HG02610 (cell line): Measurements from ENCODE around the gene CACNB3.

Source experiments
- ATAC-seq: cut with Tn5 transposase; IDR thresholded peaks from one replicate; pipeline ENCODE4 v1.9.1; 2021; ENCODE audit warnings: mild to moderate bottlenecking, moderate library complexity; ENCODE audit not compliant: unreplicated experiment

CACNB3 gene

DNA sequence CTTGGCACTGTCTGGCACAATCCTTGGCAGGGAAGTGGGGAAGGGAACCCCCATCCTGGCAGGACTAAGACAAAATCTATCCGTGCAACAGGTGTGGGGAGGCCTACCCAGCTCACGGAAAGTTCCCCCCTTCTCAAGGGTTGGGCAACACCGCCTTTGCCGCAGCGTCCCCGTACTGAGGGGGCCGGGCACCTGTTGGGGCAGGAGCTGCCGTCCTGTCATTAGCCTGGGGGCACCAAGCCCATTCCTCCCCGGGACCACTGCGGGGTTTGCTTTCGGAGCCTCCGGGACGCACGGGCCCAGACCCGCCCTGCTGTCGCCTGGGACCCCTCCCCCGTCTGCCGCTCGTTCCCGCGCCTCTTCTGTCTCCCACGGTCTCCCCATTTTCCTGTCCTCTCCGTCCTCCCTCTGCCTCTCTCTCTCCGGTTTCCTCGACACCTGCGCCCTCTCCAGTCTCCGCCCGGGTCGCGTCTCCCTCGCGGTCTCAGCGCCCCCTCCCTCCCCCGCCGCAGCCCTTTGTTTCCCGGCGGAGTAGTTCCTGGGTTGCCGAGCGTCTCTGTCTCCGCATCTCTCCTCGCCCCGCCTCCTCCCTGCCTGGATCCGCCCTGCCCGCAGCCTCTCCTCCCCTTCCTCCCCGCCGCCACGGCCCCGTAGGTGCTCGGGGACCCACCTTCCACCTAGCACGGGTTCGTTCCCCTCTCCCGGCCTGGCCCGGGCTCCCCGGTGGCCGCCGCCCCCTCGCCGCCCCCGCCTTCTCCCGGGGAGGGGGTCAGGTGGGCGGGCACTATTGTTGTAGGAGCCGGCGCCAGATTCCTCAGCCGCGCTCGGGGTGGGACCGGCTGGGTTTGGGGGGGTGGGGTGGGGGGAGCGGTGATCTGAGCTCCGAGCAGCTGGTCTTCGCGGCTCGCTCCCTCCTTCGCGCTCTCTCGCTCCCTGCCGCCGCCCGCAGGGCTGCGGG, at the start of gene CACNB3:
Gene CACNB3 (plus strand): TSS at position 624 of the 958 bp plus-strand sequence. CDS start 434 bp downstream, outside the sequence.
- ATAC-seq = no peak

DNA sequence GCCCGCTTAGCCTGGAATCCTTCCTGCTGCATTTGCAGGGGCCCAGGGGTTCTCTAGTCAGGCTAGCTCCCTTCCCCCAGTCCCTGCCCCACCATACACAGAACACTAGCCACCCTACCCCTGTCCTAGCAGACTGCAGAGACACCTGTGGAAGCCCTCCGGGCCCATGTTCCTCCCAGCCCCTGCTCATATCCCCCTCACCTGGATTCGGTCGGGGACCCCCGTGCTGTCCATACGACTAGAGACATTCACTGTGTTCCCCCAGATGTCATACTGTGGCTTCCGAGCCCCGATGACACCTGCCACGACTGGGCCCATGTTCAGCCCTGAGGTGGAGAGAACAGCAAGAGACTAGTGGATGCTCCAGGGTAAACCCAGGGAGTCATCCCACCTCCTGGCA, 49.6 kb upstream of the CACNB3 start:
- ATAC-seq = no peak

DNA sequence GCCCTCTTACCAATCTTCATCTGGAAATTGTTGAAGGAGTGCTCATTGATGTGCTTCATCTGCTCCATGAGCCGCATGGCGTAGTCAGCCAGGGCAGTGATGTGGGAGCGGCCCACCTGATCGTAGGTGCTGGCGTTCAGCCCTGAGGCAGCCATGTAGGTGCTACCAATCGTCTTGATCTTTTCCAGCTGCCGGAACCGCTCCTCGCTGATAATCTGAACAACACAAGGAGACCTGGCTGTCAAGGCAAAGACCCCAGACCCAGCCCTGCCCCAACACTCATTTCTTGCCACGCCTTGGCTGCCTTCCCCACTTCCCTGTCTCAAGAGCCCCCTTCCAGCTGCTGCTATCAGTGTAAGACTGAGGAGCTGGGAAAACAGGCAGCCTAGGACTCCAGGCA, 47.5 kb upstream of the CACNB3 start:
- no peak for ATAC-seq

DNA sequence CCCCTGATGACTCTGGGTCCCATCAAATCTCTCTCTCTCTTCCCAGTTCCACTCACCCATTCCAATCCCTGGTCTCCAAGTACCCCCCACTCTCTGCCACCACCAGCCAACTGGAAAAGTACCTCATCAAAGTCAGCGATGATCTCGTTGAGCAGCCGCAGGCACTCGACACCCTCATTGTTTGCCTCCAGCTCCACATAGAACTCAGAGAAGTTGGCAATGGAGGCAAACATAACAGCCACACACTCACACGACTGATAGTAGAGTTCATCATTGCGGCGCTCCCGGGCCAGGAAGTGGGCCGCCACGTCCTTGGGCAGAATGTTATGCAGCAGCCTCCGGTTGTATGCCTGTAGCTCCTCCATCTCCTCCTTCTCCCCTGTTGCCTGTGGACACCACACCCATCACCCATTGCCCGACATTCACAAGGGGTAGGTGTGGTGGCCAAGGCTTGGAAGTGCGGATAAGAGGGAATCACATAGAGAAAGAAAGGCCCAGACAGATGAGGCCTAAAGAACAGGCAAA, 46.6 kb upstream of the CACNB3 start:
- no peak for ATAC-seq

DNA sequence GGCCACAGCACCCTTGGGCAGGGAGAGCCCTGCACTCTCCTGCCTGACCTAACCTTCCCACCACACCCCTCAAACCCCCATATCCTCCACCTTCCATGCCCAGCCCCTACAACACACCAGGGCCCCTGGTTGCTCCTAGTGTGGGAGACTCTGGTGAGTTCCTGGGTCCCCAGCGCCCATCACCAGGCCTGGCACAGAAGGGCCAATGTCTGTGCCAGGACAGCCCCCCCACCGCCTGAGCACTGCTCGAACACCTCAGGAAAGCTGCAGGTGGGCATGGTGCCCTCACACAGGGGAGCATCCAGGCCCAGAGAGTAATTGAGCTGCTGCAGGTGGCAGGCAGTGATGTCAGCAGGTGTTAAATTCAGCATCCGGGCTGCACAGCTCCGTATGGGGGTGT, 44.6 kb upstream of the CACNB3 start:
- ATAC-seq = no peak

DNA sequence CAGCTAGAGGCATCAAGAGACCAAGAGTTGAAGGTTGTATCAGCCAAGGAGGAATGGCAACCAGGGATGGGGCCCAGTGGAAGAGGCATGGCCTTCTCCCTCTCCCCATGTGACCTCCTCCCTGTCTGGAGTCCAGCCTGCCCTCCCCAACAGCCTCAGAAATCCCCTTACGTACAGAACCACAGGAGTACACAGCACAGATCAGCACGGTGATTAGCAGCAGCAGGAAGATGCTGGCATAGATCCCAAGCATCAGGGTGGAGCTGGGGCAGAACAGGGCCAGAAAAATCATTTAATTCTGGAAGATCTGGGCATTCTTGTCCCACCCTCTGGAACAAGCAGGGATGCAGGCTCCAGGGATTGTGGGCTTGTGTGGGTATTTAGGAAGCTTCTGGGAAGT, 43.8 kb upstream of the CACNB3 start:
- no peak for ATAC-seq

DNA sequence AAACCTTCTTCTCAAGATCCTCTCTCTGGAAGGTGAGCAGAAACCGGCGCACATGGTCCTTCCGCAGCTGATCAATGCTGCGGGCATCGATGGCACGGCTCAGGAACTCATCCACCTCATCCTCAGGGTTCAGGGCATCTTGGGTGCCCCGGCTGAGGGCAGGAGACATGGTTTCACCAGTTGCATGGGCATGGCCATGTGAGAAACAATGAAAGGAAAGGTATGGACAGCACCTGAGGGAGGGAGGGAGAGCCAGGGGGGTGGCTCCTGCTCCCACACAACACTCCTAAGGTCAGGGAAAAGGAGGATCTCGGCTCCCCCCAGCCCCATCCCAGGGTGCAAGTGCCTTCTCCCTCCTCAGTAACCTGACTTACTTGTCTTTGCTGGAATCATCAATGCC, 43.0 kb upstream of the CACNB3 start:
- ATAC-seq = no peak

DNA sequence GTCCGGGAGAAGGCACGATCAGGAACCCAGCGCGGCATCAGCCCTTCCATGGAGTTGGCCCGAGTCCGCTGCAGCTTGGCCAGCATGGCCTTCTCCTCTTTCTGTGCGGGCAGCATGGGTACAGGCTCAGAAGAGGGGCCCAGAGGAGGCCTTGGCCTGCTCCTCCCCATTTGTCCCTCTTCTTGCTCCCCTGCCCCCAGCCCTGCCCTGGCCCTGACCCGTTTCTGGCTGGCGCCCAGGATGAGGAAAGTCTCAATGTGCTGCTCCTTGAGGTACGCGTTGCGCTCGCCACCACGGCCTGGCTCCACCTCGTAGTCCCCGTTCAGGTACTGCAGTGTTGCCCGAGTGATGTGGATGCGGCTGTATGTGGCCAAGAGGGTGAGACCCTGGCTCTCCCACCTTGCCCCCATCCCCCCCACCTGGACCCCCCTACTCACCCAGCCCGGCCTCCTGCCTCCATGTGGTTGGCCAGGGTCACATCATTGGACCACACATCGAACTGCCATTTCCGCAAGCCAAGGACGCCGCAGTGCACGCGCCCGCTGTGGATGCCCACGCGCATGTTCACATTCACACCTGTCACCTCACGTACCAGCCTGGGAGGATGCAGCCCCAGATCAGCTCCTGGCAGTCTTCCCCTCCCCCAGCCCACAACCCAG, 42.2 kb upstream of the CACNB3 start:
- no peak for ATAC-seq

DNA sequence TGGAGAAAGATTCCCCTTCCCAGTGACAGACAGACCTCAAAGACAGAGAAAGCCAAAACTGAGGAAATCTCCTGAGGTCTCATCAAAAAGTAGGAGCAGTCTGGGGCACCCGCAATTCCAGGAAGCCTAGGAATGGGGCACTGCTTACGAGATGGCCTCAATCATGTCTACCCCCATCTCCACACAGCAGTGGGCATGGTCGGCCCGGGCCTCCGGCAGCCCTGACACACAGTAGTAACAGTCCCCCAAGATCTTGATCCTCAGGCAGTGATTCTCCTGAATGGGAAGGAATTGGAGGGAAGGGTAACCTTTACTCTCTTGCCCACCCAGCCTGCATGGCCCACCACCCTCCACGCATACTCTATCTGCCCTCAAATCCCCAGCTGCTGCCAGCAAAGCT, 41.3 kb upstream of the CACNB3 start:
- no peak for ATAC-seq

DNA sequence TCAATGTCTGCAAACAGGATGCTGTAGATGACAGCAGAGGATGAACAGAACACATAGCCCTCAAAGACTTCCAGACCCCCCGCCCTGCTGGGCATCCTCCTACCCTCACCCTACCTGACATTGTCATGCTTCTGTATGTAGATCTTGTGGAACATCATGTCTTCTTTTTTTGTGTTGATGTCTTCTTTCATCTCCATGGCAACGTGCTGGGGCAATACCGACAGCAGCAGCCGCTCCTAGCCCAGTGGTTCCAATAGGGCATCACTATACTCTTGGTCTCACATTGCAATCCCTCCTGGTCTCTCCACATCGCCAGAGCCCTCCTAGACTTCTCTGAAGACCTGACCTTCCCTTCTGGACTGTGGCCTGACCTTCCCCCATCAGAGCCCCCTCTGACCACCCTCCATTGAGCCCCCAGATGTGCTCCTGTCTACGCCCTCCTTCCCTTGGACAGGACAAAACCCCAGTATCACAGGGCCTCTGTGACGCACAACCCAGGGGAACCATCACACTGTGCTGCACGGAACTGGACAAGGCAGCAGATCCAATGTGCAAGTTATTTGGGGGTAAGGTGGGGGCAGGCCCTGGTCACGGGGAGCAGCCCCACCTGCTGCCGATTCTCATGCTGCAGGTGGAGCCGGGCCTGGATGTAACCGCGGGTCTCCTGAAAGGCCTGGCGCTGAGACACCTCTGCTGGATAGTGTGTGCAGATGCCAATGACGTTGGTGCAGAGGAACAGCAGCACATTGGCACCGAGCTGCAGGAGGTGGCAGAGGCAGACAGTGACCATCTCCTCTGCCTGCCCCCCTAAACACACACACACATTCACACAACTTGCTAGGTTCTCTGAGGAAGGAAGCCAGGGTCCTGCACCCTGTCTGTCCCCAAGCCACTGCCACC, 40.5 kb upstream of the CACNB3 start:
- ATAC-seq = no peak

DNA sequence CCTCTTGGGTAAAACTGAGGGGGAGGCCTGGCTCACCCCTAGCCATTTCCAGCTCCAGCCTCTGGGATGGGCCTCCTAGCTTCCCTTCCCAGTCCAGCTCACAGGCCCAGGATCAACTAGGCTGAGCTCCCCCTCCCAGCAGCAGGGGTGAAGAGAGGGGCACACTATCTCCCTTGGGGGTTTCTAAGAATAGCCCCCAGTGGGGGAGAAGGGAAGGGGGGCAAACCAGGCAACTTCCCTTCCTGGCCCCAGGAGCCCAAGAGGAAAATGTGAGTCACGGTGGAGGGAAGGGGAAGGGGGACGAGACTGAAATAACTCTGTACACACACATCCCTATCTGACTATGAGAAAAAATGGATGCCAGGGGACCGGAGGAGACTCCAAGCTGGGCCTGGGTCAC, 38.4 kb upstream of the CACNB3 start:
- ATAC-seq = no peak

DNA sequence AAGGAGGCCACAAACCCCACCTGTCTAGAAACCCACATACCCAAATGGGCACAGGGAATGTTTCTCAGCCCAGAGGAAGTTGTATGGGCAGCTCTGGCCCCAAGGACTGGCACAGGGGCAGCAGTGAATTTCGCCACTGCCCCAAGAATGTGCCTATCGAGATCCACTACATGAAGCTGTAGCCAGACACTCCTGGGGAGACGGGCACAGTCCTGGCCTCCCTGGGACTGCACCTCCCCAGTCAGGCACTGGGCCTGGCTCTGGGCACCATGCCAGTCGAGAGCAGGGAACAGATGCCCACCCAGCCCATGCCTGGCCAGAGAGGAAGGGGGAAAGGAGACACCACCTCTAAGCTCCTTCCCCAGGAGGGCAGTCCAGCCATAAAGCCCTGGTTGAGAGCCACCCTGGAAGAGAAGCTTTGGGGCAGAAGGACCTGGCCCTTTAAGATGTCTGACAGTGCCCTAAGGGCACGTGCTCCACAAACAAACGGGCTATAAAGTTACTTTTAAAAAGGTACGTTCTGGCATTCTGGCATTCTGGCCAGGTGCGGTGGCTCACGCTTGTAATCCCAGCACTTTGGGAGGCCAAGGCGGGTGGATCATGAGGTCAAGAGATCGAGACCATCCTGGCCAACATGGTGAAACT, 37.8 kb upstream of the CACNB3 start:
- no peak for ATAC-seq

DNA sequence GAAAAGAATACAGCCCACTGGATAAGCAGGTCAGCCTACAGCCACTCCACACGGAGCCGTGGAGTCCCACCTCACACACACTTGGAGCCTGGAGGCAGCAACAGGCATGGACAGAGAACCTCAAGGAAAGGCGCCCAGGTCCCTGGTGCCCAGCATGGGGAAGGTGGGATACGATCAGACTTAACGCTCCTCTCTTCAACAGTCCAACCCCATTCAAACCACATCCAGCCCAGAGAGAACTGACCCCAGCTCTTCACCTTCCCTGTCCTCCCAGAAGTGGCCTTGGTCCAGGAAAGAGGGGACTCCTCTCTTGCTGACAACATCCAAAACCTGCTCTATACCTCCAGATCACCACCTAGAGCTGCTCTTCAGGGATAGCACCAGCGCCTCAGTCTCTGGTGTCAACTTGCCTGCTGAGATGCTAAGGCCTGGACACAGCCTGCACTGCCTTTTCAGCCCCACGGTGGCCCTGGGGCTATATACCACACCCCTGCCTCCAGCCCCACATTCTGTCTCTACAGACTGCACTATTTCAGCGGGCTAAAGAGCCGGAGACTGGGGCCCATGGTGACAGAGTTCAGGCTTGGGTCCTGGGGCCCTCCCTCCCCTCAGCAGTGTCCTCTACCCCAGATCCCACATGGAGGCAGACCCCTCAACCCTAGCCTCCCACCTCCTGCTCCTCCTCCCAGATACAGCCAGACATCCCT, 36.4 kb upstream of the CACNB3 start:
- no peak for ATAC-seq

DNA sequence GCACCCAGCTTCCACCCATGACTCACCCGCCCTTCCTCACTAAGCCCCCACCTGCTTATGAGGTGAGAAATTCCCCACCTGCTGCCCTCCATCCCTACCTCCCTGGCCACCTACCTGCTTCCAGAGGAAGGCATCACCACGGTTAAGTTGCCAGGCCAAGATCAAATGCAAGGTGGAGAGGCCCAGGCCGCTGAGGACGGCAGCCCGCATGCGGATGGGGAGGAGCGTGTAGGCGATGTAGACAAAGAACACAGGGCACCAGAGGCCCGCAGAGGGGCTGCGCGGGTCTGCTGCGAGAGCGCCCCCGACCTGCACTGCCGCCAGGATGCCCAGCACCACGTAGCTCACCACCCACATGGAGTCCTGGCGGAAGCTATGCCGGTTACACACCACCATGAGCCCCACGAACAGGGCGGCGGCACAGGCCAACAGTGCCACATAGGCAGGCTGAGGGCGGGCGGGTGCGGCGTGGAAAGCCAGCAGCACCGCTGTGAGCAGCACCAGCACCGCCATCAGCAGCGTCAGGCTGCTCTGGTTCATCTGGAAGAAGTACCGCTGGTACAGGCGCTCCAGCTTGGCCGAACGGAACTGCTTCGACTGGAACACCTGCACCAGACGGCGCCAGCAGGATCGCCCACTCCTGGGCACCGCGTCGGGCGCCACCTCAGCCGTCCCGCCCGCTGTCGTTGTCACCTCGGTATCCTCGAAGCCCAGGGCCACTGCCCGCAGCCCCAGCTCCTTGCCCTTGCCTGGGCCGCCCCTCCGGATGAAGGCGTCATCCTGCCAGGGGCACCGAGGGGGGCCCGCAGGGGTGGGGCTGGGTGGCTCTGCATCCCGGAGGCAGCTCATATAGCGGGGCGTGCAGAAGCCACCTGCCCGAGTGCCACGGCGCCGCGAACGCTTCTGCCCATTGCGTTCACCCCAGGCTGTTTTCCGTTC, 35.6 kb upstream of the CACNB3 start:
- ATAC-seq = no peak

DNA sequence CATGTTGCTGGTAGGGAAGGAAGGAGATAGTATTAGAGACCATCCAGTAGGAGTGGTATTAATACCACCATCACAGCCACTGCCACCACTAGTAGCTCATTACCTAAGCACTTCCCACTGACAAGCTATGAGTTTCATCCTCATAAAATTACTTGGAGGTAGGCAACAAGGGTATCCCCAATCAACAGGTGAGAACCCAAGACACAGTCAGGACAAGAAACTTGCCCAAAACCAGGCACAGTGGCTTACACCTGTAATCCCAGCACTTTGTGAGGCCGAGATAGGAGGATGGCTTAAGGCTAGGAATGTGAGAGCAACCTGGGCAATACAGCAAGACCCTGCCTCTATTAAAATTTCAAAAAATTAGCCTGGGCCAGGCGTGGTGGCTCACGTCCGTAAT, 34.9 kb upstream of the CACNB3 start:
- ATAC-seq = no peak

DNA sequence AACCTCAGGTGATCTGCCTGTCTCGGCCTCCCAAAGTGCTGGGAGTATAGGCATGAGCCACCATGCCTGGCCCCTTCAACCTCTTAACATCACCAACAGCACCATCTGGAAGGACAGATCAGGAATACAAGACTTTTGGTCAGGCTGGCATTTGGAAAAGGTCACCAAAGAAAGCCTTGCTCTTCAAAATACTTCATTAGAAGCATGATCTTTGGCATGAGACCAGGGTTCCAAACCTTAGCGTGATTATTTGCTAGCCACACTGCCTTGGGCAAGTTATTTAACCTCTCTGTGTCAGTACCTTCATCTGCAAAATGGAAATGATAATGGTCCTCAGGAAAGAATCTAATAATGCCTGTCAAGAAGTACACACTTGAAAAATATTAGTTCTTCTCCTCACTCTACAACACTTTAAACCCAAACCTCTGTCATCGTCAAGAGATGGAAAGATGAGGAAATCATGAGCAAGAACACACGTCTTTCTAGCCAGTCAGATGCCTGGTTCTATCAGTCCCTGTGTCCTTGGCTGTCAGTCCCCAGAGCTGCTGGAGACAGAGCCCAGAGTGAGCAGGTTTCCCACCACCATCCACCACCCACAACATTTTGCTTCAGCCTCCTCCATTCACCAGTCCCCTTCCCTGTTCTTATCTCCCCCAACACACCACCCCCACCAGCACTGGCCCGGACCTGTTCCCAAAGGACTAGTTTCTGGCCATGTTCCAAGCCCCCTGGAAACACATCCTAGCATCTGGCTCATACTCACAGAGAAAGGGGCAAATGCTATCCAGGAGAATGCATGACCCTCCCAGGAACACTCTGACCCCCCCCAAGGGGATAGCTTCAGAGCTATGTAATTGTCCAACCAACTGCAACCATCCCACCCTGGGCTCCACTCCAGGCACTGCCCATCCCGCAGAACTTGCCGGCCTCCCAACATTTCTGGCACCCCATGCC, 31.4 kb upstream of the CACNB3 start:
- ATAC-seq = no peak

DNA sequence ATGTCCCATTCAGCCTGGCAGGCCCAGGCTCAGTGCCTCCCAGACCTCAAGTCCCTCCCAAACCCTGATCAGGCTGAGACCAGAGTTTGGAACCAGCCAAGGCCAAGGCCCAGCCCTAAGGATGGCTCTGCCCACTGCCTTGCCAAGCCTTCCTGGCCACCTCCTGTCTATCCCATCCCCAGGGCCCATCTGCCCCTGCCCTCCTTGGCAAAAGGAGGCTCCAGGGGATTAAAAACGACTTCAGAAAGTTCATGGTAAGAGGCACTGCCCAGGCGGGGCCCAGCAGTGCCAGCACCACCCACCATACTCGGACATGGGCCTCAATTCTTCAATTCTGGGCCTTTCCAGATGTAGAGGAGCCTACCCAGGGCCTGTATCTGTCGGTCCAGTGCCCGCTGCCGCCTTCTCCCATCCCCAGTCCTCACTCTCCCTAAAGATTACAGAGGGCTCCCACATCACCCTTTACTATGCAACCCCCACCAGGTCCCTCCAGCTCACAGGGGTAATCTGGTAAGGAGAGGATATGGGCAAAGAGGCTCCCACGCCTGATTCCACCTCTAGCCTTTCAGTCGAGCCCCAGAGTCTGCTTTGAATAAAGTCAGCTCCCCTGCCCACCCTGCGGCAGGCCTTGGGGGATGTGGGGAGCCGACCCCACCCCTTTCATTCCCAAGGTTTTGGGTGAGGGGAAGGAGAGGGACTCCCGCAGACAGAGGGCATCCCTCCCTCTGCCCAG, 30.3 kb upstream of the CACNB3 start:
- ATAC-seq = no peak
